Type B pancreatic cell (in vitro differentiated cells): ENCODE measurements around the gene TCP1. TPM values are rescaled to one million over a fixed set of nuclear protein-coding genes. Genes with fewer than 3 reads are reported as not detected.
"Not testable (repeated sequence)": the region's sequence is repeated elsewhere in the genome, so short reads cannot be mapped to it uniquely, and the experiment has no call there.

Source experiments
- DNase-seq: peaks from one replicate; pipeline ENCODE4 v3.0.0; 2021; ENCODE audit warnings: mixed read lengths; ENCODE audit not compliant: unreplicated experiment; ENCODE audit errors: extremely low spot score
- H3K27ac Mint-ChIP-seq: 2 replicates; pipeline ENCODE4 v1.8.0; 2021; ENCODE audit warnings: mild to moderate bottlenecking, mixed read lengths
- H3K27me3 Mint-ChIP-seq: 2 replicates; pipeline ENCODE4 v1.8.0; 2021; ENCODE audit warnings: mixed read lengths
- H3K36me3 Mint-ChIP-seq: 2 replicates; pipeline ENCODE4 v1.8.0; 2021; ENCODE audit warnings: mixed read lengths
- H3K4me1 Mint-ChIP-seq: one replicate; pipeline ENCODE4 v1.8.0; 2021; ENCODE audit warnings: mixed read lengths; ENCODE audit not compliant: unreplicated experiment
- H3K4me3 Mint-ChIP-seq: 2 replicates; pipeline ENCODE4 v1.8.0; 2021; ENCODE audit warnings: mild to moderate bottlenecking, mixed read lengths
- H3K9me3 Mint-ChIP-seq: 2 replicates; pipeline ENCODE4 v1.8.0; 2021; ENCODE audit warnings: mixed read lengths
- total RNA-seq: library from RNA; stranded (reverse); gene quantifications from 2 replicates; pipeline ENCODE4 v1.2.1, GENCODE V29; 2021; ENCODE audit warnings: low replicate concordance
- TF ChIP-seq, protein P1 (sequence below): fragments of 200-600 bp; sonication (generic); conservative IDR thresholded peaks from 2 replicates; pipeline ENCODE4 v1.5.0; 2021; ENCODE audit warnings: antibody characterized with exemption, mild to moderate bottlenecking

The TCP1 gene
- total RNA-seq, 1 donor from 2014 or later: 235 TPM

DNA sequence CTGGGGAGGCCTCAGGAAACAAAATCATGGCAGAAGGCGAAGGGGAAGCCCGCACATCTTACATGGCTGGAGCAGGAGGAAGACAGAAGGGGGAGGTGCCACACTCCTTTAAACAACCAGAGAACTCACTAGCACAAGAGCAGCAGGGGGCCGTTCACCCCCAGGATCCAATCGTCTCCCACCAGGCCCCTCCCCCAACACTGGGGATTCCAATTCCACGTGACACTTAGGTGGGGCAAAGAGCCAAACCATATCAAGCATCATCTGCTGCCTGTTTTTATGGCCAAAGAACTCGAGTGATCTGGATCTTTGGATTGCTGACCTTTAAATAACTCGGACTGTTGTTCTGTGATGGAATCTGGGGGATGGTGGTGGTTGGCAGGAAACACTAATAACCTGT, 38.7 kb upstream of the TCP1 start:
- Mint-ChIP-seq H3K27ac (no peak overlapping the region), H3K27me3 (peaks cover 11% of the 10 kb centered on the region), H3K36me3 (no peaks in the 10 kb centered on the region), H3K4me1 (peaks cover 4% of the 10 kb centered on the region), H3K9me3 (no peaks in the 10 kb centered on the region), H3K4me3 (no peak overlapping the region)
- TF ChIP-seq, protein P1, sequence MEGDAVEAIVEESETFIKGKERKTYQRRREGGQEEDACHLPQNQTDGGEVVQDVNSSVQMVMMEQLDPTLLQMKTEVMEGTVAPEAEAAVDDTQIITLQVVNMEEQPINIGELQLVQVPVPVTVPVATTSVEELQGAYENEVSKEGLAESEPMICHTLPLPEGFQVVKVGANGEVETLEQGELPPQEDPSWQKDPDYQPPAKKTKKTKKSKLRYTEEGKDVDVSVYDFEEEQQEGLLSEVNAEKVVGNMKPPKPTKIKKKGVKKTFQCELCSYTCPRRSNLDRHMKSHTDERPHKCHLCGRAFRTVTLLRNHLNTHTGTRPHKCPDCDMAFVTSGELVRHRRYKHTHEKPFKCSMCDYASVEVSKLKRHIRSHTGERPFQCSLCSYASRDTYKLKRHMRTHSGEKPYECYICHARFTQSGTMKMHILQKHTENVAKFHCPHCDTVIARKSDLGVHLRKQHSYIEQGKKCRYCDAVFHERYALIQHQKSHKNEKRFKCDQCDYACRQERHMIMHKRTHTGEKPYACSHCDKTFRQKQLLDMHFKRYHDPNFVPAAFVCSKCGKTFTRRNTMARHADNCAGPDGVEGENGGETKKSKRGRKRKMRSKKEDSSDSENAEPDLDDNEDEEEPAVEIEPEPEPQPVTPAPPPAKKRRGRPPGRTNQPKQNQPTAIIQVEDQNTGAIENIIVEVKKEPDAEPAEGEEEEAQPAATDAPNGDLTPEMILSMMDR: no peak
- no peak for DNase-seq

DNA sequence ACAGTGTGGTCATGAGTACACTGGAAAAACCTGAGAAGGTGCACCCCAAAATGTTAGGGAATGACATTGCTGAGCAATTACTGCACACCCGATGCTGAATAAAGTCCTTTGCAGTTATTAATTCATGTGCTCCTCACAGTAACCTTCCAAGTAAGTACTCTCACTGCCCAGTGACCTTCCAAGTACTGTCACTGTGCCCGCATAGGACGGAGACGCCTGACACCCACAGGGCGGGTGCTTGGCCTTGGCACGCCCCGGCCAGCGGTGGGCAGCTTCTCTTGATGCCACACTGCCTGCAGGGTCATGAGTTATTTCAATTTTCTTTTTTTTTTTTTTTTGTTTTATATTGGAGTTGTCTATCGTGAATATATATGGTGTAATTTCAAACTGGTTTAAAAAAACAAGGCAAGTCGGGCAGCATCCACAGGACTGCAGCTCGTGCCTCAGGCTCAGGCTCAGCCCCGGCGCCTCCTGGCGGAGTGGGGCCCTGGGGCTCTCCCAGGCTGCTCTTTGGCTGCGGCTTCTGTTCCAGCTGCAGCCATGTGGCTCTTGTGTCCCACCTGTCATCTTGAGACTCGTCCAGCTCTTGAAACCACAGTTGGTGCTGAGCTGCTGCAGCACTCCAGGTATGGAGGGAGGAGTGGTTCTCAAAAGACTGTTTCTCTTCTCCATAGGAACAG, 37.7 kb upstream of the TCP1 start:
- Mint-ChIP-seq H3K36me3 (no peaks in the 10 kb centered on the region), H3K4me3 (no peak overlapping the region), H3K9me3 (no peaks in the 10 kb centered on the region), H3K27me3 (peaks cover 16% of the 10 kb centered on the region), H3K4me1 (peaks cover 4% of the 10 kb centered on the region), H3K27ac (no peak overlapping the region)
- TF ChIP-seq, protein P1: no peak
- no peak for DNase-seq

DNA sequence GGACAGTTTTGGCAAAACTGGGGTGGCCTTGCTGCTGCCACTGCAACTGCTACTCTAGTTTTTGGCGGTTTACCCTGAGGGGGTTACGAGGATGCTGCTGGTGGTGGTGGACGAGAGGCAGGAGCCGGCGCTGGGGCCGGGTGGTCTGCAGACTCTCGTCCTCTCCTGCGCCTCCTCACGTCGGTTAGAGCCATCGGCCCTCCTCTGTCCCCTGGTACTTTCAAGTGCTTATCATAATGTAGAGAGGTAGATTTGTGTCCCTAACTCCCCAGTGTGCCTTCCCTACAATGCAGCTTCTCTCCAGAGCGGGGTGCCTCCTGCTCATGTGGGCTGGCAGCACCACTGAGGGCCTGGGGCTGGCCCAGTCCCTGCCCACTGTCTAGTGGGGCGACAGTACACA, 36.6 kb upstream of the TCP1 start:
- Mint-ChIP-seq H3K9me3 (no peaks in the 10 kb centered on the region), H3K27ac (no peak overlapping the region), H3K27me3 (peaks cover 13% of the 10 kb centered on the region), H3K4me3 (no peak overlapping the region), H3K4me1 (peaks cover 4% of the 10 kb centered on the region), H3K36me3 (no peaks in the 10 kb centered on the region)
- TF ChIP-seq, protein P1: no peak
- no peak for DNase-seq

DNA sequence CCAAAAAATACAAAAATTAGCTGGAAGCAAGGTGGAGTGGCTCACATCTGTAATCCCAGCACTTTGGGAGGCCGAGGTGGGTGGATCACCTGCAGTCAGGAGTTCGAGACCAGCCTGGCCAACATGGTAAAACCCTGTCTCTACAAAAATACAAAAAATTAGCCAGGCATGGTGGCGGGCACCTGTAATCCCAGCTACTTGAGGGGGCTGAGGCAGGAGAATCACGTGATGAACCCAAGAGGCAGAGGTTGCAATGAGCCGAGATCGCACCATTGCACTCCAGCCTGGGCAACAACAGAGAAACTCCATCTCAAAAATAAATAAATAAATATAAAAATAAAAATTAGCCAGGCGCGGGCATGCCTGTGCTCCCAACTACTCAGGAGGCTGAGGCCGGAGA, 35.3 kb upstream of the TCP1 start:
- H3K4me3 Mint-ChIP-seq, H3K4me1 Mint-ChIP-seq, DNase-seq: not testable (repeated sequence)

DNA sequence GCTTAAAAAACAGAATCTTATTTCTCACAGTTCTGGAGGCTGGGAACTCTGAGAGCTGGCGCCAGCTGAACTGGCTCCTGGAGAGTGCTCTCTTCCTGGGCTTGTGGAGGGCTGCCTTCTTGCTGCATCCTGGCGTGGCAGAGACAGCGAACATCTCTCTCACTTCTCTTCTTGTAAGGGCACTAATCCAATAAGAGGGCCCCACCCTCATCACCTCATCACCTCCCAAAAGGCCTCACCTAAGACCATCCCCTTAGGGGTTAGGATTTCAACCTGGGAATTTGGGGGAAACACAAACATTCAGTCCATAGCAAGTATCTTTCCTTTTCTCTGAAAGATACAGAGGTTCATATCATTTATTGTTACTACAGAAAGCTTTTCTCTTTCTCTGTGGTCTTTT, 34.6 kb upstream of the TCP1 start:
- TF ChIP-seq, protein P1: no peak
- DNase-seq: no peak
- no peaks in the 10 kb centered on the region for H3K36me3 Mint-ChIP-seq
- H3K9me3 Mint-ChIP-seq: no peaks in the 10 kb centered on the region
- H3K4me3 Mint-ChIP-seq: no peak overlapping the region
- H3K27ac Mint-ChIP-seq: no peak overlapping the region
- no peaks in the 10 kb centered on the region for H3K4me1 Mint-ChIP-seq
- peaks cover 19% of the 10 kb centered on the region for H3K27me3 Mint-ChIP-seq

More for the DNA sequence above, 35.3 kb upstream of the TCP1 start:
- not testable (repeated sequence) for H3K36me3 Mint-ChIP-seq, H3K27ac Mint-ChIP-seq, H3K9me3 Mint-ChIP-seq
- peaks cover 15% of the 10 kb centered on the region for H3K27me3 Mint-ChIP-seq

DNA sequence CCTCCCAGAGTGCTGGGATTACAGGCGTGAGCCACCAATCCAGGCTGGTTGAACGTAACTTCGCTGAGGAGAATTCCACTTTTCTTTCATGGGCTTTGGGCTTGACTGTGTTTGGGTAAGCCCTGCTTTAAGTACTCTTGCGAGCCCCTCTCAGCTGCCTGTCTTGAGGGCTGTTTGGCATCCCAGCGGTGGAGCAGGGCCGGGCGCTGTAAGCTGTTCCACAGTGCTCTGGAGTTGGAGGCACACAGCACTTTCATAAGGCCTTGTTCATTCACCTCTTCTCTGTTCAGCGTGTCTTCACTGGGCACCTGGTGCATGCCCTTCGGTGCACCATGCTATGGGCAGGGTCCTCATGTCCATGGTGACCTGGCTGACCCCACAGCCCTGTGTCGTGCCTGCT, 32.3 kb upstream of the TCP1 start:
- no peak for DNase-seq
- Mint-ChIP-seq H3K36me3 (no peaks in the 10 kb centered on the region), H3K4me1 (no peaks in the 10 kb centered on the region), H3K9me3 (no peaks in the 10 kb centered on the region), H3K4me3 (no peak overlapping the region), H3K27me3 (peaks cover 19% of the 10 kb centered on the region), H3K27ac (no peak overlapping the region)
- TF ChIP-seq, protein P1: no peak
